NB4 (cell line): ENCODE measurements around the gene TBCC.

ENCODE experiments used
- MYC ChIP-seq: IDR thresholded peaks from 2 replicates; pipeline ENCODE4 v1.6.1; 2011; ENCODE audit warnings: low read depth, low read length
- POLR2A ChIP-seq: IDR thresholded peaks from 2 replicates; pipeline ENCODE4 v1.6.1; 2011; ENCODE audit warnings: mild to moderate bottlenecking; ENCODE audit not compliant: insufficient read length; ENCODE audit errors: extremely low read depth
- TF ChIP-seq, protein P1 (sequence below): IDR thresholded peaks from one replicate; pipeline ENCODE4 v1.5.1; 2012; ENCODE audit warnings: low read depth, low read length

DNA sequence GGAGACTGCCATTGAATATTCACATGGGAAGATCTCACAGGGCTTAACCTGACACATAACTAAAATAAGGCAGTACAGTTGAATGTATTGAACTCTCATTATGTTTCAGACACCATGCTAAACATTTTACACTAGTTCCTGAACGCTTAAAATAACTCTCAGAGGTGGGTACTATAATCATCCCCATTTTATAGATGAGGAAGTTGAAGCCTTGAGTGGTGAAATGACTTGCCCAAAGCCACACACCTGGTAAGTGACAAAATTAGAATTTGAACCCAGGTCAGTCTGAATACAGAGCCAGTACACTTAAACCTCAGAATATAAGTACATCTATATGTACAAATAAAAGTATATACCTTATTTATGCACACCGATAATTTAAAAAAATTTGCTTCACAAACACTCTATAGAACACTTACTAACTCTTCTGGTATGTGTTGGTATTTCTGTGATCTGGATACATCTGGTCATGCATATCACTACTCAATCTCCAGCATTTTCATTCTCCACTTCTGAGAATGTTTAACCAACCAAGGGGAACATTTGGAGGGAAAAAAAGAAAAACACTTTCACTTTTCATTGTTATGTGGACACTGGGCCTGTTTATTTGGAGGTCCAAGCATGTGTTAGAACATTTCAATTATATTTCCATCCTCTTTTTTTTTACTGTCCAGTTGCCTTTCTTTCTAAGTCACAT, 31.4 kb upstream of the TBCC start:
- TF ChIP-seq, protein P1, sequence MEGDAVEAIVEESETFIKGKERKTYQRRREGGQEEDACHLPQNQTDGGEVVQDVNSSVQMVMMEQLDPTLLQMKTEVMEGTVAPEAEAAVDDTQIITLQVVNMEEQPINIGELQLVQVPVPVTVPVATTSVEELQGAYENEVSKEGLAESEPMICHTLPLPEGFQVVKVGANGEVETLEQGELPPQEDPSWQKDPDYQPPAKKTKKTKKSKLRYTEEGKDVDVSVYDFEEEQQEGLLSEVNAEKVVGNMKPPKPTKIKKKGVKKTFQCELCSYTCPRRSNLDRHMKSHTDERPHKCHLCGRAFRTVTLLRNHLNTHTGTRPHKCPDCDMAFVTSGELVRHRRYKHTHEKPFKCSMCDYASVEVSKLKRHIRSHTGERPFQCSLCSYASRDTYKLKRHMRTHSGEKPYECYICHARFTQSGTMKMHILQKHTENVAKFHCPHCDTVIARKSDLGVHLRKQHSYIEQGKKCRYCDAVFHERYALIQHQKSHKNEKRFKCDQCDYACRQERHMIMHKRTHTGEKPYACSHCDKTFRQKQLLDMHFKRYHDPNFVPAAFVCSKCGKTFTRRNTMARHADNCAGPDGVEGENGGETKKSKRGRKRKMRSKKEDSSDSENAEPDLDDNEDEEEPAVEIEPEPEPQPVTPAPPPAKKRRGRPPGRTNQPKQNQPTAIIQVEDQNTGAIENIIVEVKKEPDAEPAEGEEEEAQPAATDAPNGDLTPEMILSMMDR = no peak
- TF ChIP-seq MYC (no peak), POLR2A (no peak)
